HepG2 (cell line): ENCODE data around the gene STIM2. TPM values are rescaled to one million over a fixed set of nuclear protein-coding genes. Genes with fewer than 3 reads are reported as not detected.

Source experiments
- ATAC-seq: fragments of 200-7000 bp; cut with Tn5 transposase; 3 replicates; pipeline ENCODE4 v1.9.1; 2020; ENCODE audit warnings: mild to moderate bottlenecking, moderate library complexity
- BruUV-seq: library from RNA; stranded (reverse); fragments of 400-500 nt; replicated peaks from 2 replicates; lab custom pipeline; 2021; lab: Mats Ljungman, UMichigan
- CTCF ChIA-PET: fragments of 300-600 bp; formaldehyde crosslinking; extraction: SDS; loops from one replicate; lab custom pipeline; 2021; ENCODE audit warnings: low total read pairs, inconsistent platforms, low intra/inter-chr PET ratio; lab: Yijun Ruan, JAX
- POLR2A ChIA-PET: fragments of 350-600 bp; sonication (Branson Sonifier 250); formaldehyde crosslinking; loops from one replicate; lab custom pipeline; 2020; ENCODE audit warnings: antibody characterized with exemption, inconsistent platforms; lab: Yijun Ruan, JAX
- DNase-seq: peaks from one replicate; pipeline ENCODE4 v3.0.0-alpha.2; 2015; ENCODE audit warnings: low spot score
- FAIRE-seq: peaks from 3 replicates; lab custom pipeline; 2011; peaks lifted over from hg19 to GRCh38; lab: Jason Lieb, UNC
- H2AFZ ChIP-seq: one replicate; pipeline ENCODE4 v1.6.1; 2011; ENCODE audit warnings: low read length, inconsistent platforms
- H3K27ac ChIP-seq: fragments of 300-600 bp; 3 replicates; pipeline ENCODE4 v1.8.0; 2011; ENCODE audit warnings: mixed run types, mild to moderate bottlenecking, mixed read lengths, low read length, inconsistent platforms; ENCODE audit not compliant: insufficient read depth; ENCODE audit errors: extremely low read length
- H3K27me3 ChIP-seq, 2 experiments: fragments of 200-600 bp in 1 of 2; 2 replicates in 1 of 2; 3 replicates in 1 of 2; pipeline versions ENCODE4 v1.6.0 to v1.8.0; 2011; ENCODE audit warnings: low read length in 2 of 2, mild to moderate bottlenecking in 2 of 2, moderate library complexity in 2 of 2, inconsistent platforms in 1 of 2; ENCODE audit not compliant: insufficient read depth in 2 of 2, control insufficient read depth in 1 of 2
- H3K36me3 ChIP-seq, 2 experiments: fragments of 200-600 bp in 1 of 2; replicated peaks in 1 of 2; 2 replicates in 1 of 2; 3 replicates in 1 of 2; pipeline versions ENCODE4 v1.5.1 to v1.8.0; 2011; ENCODE audit warnings: low read length in 2 of 2, inconsistent platforms in 1 of 2; ENCODE audit not compliant: insufficient read depth in 2 of 2, control insufficient read depth in 1 of 2
- H3K4me1 ChIP-seq: 2 replicates; pipeline ENCODE4 v1.5.1; 2012; ENCODE audit warnings: low read length, inconsistent platforms; ENCODE audit not compliant: insufficient read depth
- H3K4me2 ChIP-seq: 2 replicates; pipeline ENCODE4 v1.6.0; 2011; ENCODE audit warnings: low read depth, low read length, inconsistent platforms
- H3K4me3 ChIP-seq, 3 experiments: fragments of 200-600 bp in 1 of 3; sonication (generic), shearing (Covaris generic) in 1 of 3; replicated peaks in 1 of 3; 2 replicates each; pipeline ENCODE4 v1.5.1; 2011 to 2016; ENCODE audit warnings: low read length in 3 of 3, inconsistent platforms in 2 of 3, low read depth in 2 of 3, mild to moderate bottlenecking in 2 of 3, control low read depth in 1 of 3, mixed read lengths in 1 of 3; ENCODE audit not compliant: insufficient read depth in 1 of 3
- H3K79me2 ChIP-seq: one replicate; pipeline ENCODE4 v1.6.1; 2011; ENCODE audit warnings: low read length, inconsistent platforms; ENCODE audit not compliant: insufficient read depth
- H3K9ac ChIP-seq: 2 replicates; pipeline ENCODE4 v1.6.0; 2011; ENCODE audit warnings: mild to moderate bottlenecking, low read depth, low read length, inconsistent platforms; ENCODE audit not compliant: insufficient read depth
- H3K9me3 ChIP-seq: 2 replicates; pipeline ENCODE4 v1.5.1; 2012; ENCODE audit warnings: mild to moderate bottlenecking, low read length
- H4K20me1 ChIP-seq: 2 replicates; pipeline ENCODE4 v1.6.0; 2011; ENCODE audit warnings: inconsistent platforms, mild to moderate bottlenecking, low read length, moderate library complexity; ENCODE audit not compliant: insufficient read depth
- ASH2L ChIP-seq: fragments of 300-600, 200-600 bp; sonication (generic); IDR thresholded peaks from 2 replicates; pipeline ENCODE4 v1.7.0; 2017; ENCODE audit warnings: low read depth, mild to moderate bottlenecking, moderate library complexity, mixed read lengths, low read length; ENCODE audit not compliant: insufficient read length
- ETV5 ChIP-seq: IDR thresholded peaks from 2 replicates; pipeline ENCODE4 v1.6.1; 2018; ENCODE audit warnings: missing biosample characterization, missing genetic modification reagents, inconsistent platforms, borderline replicate concordance
- IRF2 ChIP-seq: IDR thresholded peaks from 2 replicates; pipeline ENCODE4 v1.6.1; 2018; ENCODE audit warnings: missing genetic modification reagents, missing compliant biosample characterization
- RFXANK ChIP-seq: IDR thresholded peaks from 2 replicates; pipeline ENCODE4 v1.6.1; 2016
- SCMH1 ChIP-seq: sonication (generic); formaldehyde crosslinking; IDR thresholded peaks from 2 replicates; pipeline ENCODE4 v1.9.0; 2021; ENCODE audit warnings: missing genetic modification reagents, mild to moderate bottlenecking, borderline replicate concordance
- TARDBP ChIP-seq: sonication (generic); formaldehyde crosslinking; IDR thresholded peaks from 2 replicates; pipeline ENCODE4 v1.8.0; 2022; ENCODE audit warnings: mild to moderate bottlenecking, missing genetic modification reagents
- ZNF256 ChIP-seq: sonication (generic); formaldehyde crosslinking; conservative IDR thresholded peaks from 2 replicates; pipeline ENCODE4 v1.4.0; 2020; ENCODE audit warnings: missing genetic modification reagents
- ZNF652 ChIP-seq: IDR thresholded peaks from 2 replicates; pipeline ENCODE4 v1.6.1; 2016; ENCODE audit warnings: low read depth, borderline replicate concordance
- ZNF678 ChIP-seq: sonication (generic); formaldehyde crosslinking; IDR thresholded peaks from 2 replicates; pipeline ENCODE4 v1.4.0; 2020; ENCODE audit warnings: mild to moderate bottlenecking, missing genetic modification reagents
- ZNF878 ChIP-seq: sonication (generic); formaldehyde crosslinking; IDR thresholded peaks from 2 replicates; pipeline ENCODE4 v1.8.1; 2023; ENCODE audit warnings: mild to moderate bottlenecking, missing genetic modification reagents, moderate library complexity
- WGBS: methylation state at CpG from one replicate; pipeline ENCODE4 v1.1.6; 2017; ENCODE audit warnings: low lambda C conversion rate; 5-methylcytosine and 5-hydroxymethylcytosine counted together
- in situ Hi-C: cut with HindIII; loops from 2 replicates; pipeline ENCODE4 v1.10.0; 2017; ENCODE audit warnings: low pct_unique_long_range_greater_than_20kb; ENCODE audit not compliant: extremely low pct_ligation_motif_present
- intact Hi-C: fragments of 100-400 bp; cut with micrococcal nuclease; formaldehyde crosslinking; loops from one replicate; pipeline ENCODE4 v1.10.0; 2022; ENCODE audit not compliant: unreplicated experiment
- polyA plus RNA-seq, 8 experiments: library from polyadenylated mRNA; depleted of rRNA in 3 of 8; stranded (reverse) in 7 of 8; unstranded in 1 of 8; fragments of >200 nt; fragmentation: Illumina TruSeq in 4 of 8; extraction: Trizol in 4 of 8; gene quantifications; 2 replicates each; pipeline versions ENCODE4 v1.2.1 to v1.2.3, GENCODE V29; 2011 to 2016; ENCODE audit warnings: low read depth in 4 of 8, missing spikeins in 1 of 8, mixed read lengths in 1 of 8; ENCODE audit not compliant: insufficient read depth in 1 of 8
- total RNA-seq, 5 experiments: library from RNA; depleted of rRNA; stranded (reverse); fragments of >200 nt; fragmentation: Illumina TruSeq; extraction: Trizol; gene quantifications; 2 replicates each; pipeline ENCODE4 v1.2.3, GENCODE V29; 2016; ENCODE audit warnings: low read depth in 1 of 5
- TF ChIP-seq, protein P1 (sequence below): sonication (generic); formaldehyde crosslinking; IDR thresholded peaks from 2 replicates; pipeline ENCODE4 v1.4.0; 2020; ENCODE audit warnings: missing genetic modification reagents, borderline replicate concordance
- TF ChIP-seq, protein P2 (sequence below): sonication (generic); formaldehyde crosslinking; conservative IDR thresholded peaks from 2 replicates; pipeline ENCODE4 v1.4.0; 2020; ENCODE audit warnings: missing genetic modification reagents
- TF ChIP-seq, protein P3 (sequence below): sonication (generic); formaldehyde crosslinking; IDR thresholded peaks from 2 replicates; pipeline ENCODE4 v1.4.0; 2020; ENCODE audit warnings: missing genetic modification reagents

Gene STIM2
- total and polyA plus RNA-seq, 2 of the 13 experiments (the other 11 are each of a cell fraction or from before 2014, with no cell fraction given), result 19.3 to 19.4 TPM

DNA sequence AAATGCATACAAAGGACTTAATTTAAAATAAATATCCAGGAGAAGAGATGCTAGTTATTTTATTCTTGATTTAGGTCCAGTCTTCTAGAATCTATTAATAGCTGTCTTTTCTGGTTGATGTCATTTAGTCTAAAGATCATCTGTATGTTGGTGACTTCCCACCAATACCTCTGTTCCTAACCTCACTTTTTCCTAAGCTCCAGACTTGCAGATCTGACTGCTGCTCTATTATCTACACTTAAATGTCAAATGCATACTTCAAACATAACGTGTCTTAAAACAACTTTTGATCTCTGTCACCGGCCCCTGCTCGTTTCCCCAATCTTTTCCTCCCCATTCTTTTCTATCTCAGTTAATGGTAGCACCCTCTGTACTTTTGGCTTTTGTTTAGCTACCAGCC lies 133.3 kb downstream of the STIM2 start:
- no peaks in the 10 kb centered on the region for H4K20me1 ChIP-seq
- no peak overlapping the region for H3K27ac ChIP-seq
- no peak overlapping the region for H2AFZ ChIP-seq
- DNase-seq (no peak), FAIRE-seq (no peak), ATAC-seq (no peak)
- H3K9ac ChIP-seq, result no peak overlapping the region
- no peak for TF ChIP-seq SCMH1 (CRISPR knock-in tag)
- no peak for TF ChIP-seq ZNF878 (CRISPR knock-in tag)
- no peak for TF ChIP-seq ETV5 (CRISPR knock-in tag)
- H3K27me3 ChIP-seq, result no peaks in the 10 kb centered on the region
- ChIA-PET CTCF (no interaction called here), POLR2A (no interaction called here)
- WGBS, result 96% methylated on average over 3 of the region's 3 CpGs
- no peaks in the 10 kb centered on the region for H3K9me3 ChIP-seq
- in situ Hi-C loops, result no loop called here
- H3K79me2 ChIP-seq, result no peaks in the 10 kb centered on the region
- no peaks in the 10 kb centered on the region for H3K4me1 ChIP-seq
- BruUV-seq, result no TSS peak
- 0 out of 5 replicates have a peak, but pooled peaks cover 0 to 3% of the 10 kb centered on the region in 2 experiments for H3K36me3 ChIP-seq
- H3K4me2 ChIP-seq, result no peak overlapping the region
- H3K4me3 ChIP-seq, result no peak overlapping the region
- intact Hi-C loops, result no loop called here

DNA sequence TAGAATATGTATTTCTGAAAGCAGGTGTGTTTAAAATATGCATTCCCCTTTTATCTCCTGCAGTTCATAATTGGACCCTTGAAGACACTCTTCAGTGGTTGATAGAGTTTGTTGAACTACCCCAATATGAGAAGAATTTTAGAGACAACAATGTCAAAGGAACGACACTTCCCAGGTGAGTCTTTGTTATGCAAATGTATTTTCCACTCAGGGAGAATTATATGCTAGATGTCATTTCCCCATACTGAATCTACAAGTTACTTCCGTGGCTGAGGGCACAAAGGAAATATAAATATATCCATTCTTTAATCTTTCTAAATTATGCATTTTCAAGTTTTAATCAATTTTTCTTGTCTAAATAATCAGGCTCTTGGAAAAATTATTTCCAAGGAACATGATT lies 134.7 kb downstream of the STIM2 start:
- H3K36me3 ChIP-seq, result peaks cover 0 to 3% of the 10 kb centered on the region in 2 experiments; a peak in 1 of 5 replicates
- WGBS, result 100% methylated on average over 2 of the region's 2 CpGs
- ChIA-PET CTCF (no interaction called here), POLR2A (no interaction called here)
- H3K27me3 ChIP-seq, result no peaks in the 10 kb centered on the region
- BruUV-seq, result no TSS peak
- H3K9me3 ChIP-seq, result no peaks in the 10 kb centered on the region
- H3K4me1 ChIP-seq, result no peaks in the 10 kb centered on the region
- ATAC-seq (no peak), DNase-seq (no peak), FAIRE-seq (no peak)
- H3K4me2 ChIP-seq, result no peak overlapping the region
- H3K9ac ChIP-seq, result no peak overlapping the region
- no peak overlapping the region for H3K27ac ChIP-seq
- no peak overlapping the region for H2AFZ ChIP-seq
- intact Hi-C loops, result no loop called here
- in situ Hi-C loops, result no loop called here
- TF ChIP-seq ZNF256, result no peak
- TF ChIP-seq, protein P1, sequence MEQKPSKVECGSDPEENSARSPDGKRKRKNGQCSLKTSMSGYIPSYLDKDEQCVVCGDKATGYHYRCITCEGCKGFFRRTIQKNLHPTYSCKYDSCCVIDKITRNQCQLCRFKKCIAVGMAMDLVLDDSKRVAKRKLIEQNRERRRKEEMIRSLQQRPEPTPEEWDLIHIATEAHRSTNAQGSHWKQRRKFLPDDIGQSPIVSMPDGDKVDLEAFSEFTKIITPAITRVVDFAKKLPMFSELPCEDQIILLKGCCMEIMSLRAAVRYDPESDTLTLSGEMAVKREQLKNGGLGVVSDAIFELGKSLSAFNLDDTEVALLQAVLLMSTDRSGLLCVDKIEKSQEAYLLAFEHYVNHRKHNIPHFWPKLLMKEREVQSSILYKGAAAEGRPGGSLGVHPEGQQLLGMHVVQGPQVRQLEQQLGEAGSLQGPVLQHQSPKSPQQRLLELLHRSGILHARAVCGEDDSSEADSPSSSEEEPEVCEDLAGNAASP, result no peak
- no peak for TF ChIP-seq ZNF652 (CRISPR knock-in tag)
- TF ChIP-seq ZNF678 (CRISPR knock-in tag), result no peak
- TF ChIP-seq, protein P2, sequence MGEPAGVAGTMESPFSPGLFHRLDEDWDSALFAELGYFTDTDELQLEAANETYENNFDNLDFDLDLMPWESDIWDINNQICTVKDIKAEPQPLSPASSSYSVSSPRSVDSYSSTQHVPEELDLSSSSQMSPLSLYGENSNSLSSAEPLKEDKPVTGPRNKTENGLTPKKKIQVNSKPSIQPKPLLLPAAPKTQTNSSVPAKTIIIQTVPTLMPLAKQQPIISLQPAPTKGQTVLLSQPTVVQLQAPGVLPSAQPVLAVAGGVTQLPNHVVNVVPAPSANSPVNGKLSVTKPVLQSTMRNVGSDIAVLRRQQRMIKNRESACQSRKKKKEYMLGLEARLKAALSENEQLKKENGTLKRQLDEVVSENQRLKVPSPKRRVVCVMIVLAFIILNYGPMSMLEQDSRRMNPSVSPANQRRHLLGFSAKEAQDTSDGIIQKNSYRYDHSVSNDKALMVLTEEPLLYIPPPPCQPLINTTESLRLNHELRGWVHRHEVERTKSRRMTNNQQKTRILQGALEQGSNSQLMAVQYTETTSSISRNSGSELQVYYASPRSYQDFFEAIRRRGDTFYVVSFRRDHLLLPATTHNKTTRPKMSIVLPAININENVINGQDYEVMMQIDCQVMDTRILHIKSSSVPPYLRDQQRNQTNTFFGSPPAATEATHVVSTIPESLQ (CRISPR knock-in tag), result no peak
- TF ChIP-seq RFXANK (CRISPR knock-in tag), result no peak
- no peak for TF ChIP-seq IRF2
- no peak for TF ChIP-seq TARDBP (CRISPR knock-in tag)
- TF ChIP-seq, protein P3, sequence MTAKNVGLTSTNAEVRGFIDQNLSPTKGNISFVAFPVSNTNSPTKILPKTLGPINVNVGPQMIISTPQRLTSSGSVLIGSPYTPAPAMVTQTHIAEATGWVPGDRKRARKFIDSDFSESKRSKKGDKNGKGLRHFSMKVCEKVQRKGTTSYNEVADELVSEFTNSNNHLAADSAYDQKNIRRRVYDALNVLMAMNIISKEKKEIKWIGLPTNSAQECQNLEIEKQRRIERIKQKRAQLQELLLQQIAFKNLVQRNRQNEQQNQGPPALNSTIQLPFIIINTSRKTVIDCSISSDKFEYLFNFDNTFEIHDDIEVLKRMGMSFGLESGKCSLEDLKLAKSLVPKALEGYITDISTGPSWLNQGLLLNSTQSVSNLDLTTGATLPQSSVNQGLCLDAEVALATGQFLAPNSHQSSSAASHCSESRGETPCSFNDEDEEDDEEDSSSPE (CRISPR knock-in tag), result no peak
- TF ChIP-seq ASH2L, result no peak
- H3K79me2 ChIP-seq, result no peaks in the 10 kb centered on the region
- H4K20me1 ChIP-seq, result no peaks in the 10 kb centered on the region
- H3K4me3 ChIP-seq, result no peak overlapping the region
